Neural cell (in vitro differentiated cells): ENCODE data around the gene PBXIP1. TPM values are rescaled to one million over a fixed set of nuclear protein-coding genes. Genes with fewer than 3 reads are reported as not detected.

Experiments used
- H2AFZ ChIP-seq: fragments of 200-600, 300-800 bp; sonication (generic), shearing (Covaris generic); 2 replicates; pipeline ENCODE4 v1.6.0; 2014; ENCODE audit warnings: low read depth, mild to moderate bottlenecking, antibody characterized with exemption, low read length, moderate library complexity
- H3F3A ChIP-seq: fragments of 200-600 bp; shearing (Covaris generic); 2 replicates; pipeline ENCODE4 v1.6.1; 2016; ENCODE audit warnings: mild to moderate bottlenecking, moderate library complexity, mixed read lengths, antibody characterized with exemption, low read length; ENCODE audit not compliant: insufficient read depth, poor library complexity, severe bottlenecking
- H3K27ac ChIP-seq: fragments of 200-600, 300-800 bp; sonication (generic), shearing (Covaris generic); 2 replicates; pipeline ENCODE4 v1.5.1; 2014; ENCODE audit warnings: mild to moderate bottlenecking, low read length, moderate library complexity
- H3K27me3 ChIP-seq: fragments of 300-800, 200-600 bp; sonication (generic), shearing (Covaris generic); 2 replicates; pipeline ENCODE4 v1.6.0; 2014; ENCODE audit warnings: mild to moderate bottlenecking, low read depth, low read length, moderate library complexity; ENCODE audit not compliant: insufficient read depth
- H3K36me3 ChIP-seq: fragments of 300-800, 200-600 bp; sonication (generic), shearing (Covaris generic); 2 replicates; pipeline ENCODE4 v1.5.1; 2014; ENCODE audit warnings: mild to moderate bottlenecking, antibody characterized with exemption, low read length, moderate library complexity; ENCODE audit not compliant: insufficient read depth
- H3K4me2 ChIP-seq: fragments of 300-800, 200-600 bp; sonication (generic), shearing (Covaris generic); 2 replicates; pipeline ENCODE4 v1.6.0; 2014; ENCODE audit warnings: mild to moderate bottlenecking, low read length
- H3K4me3 ChIP-seq: fragments of 300-800, 200-600 bp; sonication (generic), shearing (Covaris generic); 2 replicates; pipeline ENCODE4 v1.5.1; 2014; ENCODE audit warnings: mild to moderate bottlenecking, low read length, moderate library complexity
- H3K79me2 ChIP-seq: fragments of 200-600 bp; shearing (Covaris generic); replicated peaks from 2 replicates; pipeline ENCODE4 v1.6.0; 2014; ENCODE audit warnings: mild to moderate bottlenecking, low read length, moderate library complexity; ENCODE audit not compliant: insufficient read depth
- H3K9ac ChIP-seq: fragments of 300-800, 200-600 bp; sonication (generic), shearing (Covaris generic); 2 replicates; pipeline ENCODE4 v1.6.1; 2016; ENCODE audit warnings: mild to moderate bottlenecking, low read length, mixed read lengths
- H3K9me2 ChIP-seq: fragments of 200-600 bp; shearing (Covaris generic); 2 replicates; pipeline ENCODE4 v1.6.1; 2016; ENCODE audit warnings: mild to moderate bottlenecking, low read length, mixed read lengths; ENCODE audit not compliant: insufficient read depth
- H3K9me3 ChIP-seq: fragments of 200-600, 300-800 bp; sonication (generic), shearing (Covaris generic); 2 replicates; pipeline ENCODE4 v1.6.1; 2016; ENCODE audit warnings: mild to moderate bottlenecking, mixed run types, low read length, moderate library complexity, mixed read lengths
- H4K20me1 ChIP-seq: fragments of 200-600 bp; shearing (Covaris generic); 2 replicates; pipeline ENCODE4 v1.6.1; 2016; ENCODE audit warnings: mild to moderate bottlenecking, mixed run types; ENCODE audit not compliant: insufficient read depth
- EP300 ChIP-seq: fragments of 450-650 bp; conservative IDR thresholded peaks from 2 replicates; pipeline ENCODE4 v1.6.1; 2014; ENCODE audit warnings: antibody characterized with exemption, mild to moderate bottlenecking, moderate library complexity; ENCODE audit not compliant: poor library complexity, severe bottlenecking
- EZH2 ChIP-seq: fragments of 200-600, 300-800 bp; shearing (Covaris generic), sonication (generic); IDR thresholded peaks from 2 replicates; pipeline ENCODE4 v1.6.1; 2014; ENCODE audit warnings: antibody characterized with exemption, low read length, borderline replicate concordance, mild to moderate bottlenecking; ENCODE audit not compliant: insufficient read depth, poor library complexity, severe bottlenecking
- MXI1 ChIP-seq: fragments of 450-650 bp; conservative IDR thresholded peaks from 2 replicates; pipeline ENCODE4 v1.6.1; 2014; ENCODE audit warnings: antibody characterized with exemption, mild to moderate bottlenecking; ENCODE audit not compliant: poor library complexity, severe bottlenecking
- POLR2AphosphoS5 ChIP-seq: IDR thresholded peaks from 2 replicates; pipeline ENCODE4 v1.6.1; 2012
- RAD21 ChIP-seq: fragments of 450-650 bp; conservative IDR thresholded peaks from 2 replicates; pipeline ENCODE4 v1.6.1; 2014; ENCODE audit warnings: antibody characterized with exemption, mild to moderate bottlenecking, moderate library complexity
- SMC3 ChIP-seq: fragments of 450-650 bp; conservative IDR thresholded peaks from 2 replicates; pipeline ENCODE4 v1.6.1; 2014; ENCODE audit warnings: antibody characterized with exemption, mild to moderate bottlenecking, moderate library complexity; ENCODE audit not compliant: poor library complexity
- TAF1 ChIP-seq: IDR thresholded peaks from 2 replicates; pipeline ENCODE4 v1.6.1; 2012; ENCODE audit warnings: low read depth
- polyA minus RNA-seq: library from RNA; depleted of rRNA, polyadenylated mRNA; stranded (reverse); fragments of >200 nt; gene quantifications from 2 replicates; pipeline ENCODE4 v1.2.3, GENCODE V29; 2014
- polyA plus RNA-seq: library from polyadenylated mRNA; depleted of rRNA; stranded (reverse); fragments of >200 nt; gene quantifications from 2 replicates; pipeline ENCODE4 v1.2.3, GENCODE V29; 2014
- TF ChIP-seq, protein P1 (sequence below): fragments of 450-650 bp; IDR thresholded peaks from 2 replicates; pipeline ENCODE4 v1.5.1; 2014; ENCODE audit warnings: antibody characterized with exemption, mild to moderate bottlenecking, moderate library complexity; ENCODE audit not compliant: poor library complexity, severe bottlenecking
- TF ChIP-seq, protein P2 (sequence below): IDR thresholded peaks from 2 replicates; pipeline ENCODE4 v1.6.1; 2012; ENCODE audit warnings: borderline replicate concordance

The PBXIP1 gene, protein sequence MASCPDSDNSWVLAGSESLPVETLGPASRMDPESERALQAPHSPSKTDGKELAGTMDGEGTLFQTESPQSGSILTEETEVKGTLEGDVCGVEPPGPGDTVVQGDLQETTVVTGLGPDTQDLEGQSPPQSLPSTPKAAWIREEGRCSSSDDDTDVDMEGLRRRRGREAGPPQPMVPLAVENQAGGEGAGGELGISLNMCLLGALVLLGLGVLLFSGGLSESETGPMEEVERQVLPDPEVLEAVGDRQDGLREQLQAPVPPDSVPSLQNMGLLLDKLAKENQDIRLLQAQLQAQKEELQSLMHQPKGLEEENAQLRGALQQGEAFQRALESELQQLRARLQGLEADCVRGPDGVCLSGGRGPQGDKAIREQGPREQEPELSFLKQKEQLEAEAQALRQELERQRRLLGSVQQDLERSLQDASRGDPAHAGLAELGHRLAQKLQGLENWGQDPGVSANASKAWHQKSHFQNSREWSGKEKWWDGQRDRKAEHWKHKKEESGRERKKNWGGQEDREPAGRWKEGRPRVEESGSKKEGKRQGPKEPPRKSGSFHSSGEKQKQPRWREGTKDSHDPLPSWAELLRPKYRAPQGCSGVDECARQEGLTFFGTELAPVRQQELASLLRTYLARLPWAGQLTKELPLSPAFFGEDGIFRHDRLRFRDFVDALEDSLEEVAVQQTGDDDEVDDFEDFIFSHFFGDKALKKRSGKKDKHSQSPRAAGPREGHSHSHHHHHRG
- polyA plus RNA-seq (5.4 and 6.5 TPM in 2 replicates), polyA minus RNA-seq (3.5 and 4.1 TPM in 2 replicates)

DNA sequence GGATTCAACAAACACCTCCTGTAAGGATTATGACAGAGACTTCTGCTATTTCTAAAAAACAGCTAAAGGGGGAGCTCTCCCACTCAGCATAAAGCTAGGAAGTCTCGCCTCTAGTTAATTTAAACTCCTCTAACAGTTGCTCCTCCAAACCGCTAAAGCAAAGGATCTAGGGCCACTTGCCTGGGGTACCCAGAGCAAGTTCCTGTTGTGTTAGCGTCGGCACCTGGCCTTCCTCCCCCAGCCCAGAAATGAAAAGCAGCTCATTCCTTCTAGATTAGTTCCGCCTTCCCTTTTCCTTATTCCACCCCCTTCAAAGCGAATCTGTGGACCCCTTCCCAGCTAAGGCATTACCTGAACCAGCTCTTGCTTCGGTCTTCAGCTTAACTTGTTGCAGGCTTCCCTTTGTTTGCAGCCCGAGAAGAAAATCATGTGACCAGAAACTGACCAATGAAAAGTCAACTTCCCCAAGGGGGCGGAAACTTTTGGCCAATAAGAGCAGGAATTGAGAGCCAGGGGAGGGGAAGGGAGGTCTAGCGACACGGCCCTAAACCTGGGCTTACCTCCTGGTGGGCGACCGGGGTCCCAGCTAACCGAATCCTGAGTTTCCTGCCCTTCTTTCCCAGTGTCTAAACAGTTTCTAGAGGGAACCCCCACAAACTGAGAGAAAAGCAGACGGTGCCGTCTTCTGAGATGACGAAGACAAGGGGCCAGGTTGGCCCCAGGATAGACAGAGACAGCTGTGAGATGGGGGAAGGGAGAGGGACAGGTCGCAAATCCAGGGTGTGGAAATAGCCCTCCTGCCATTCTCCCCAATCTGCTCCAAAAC lies at the start of gene PBXIP1:
PBXIP1 (minus strand) TSS at position 382 of the 826 bp plus-strand sequence. CDS start 2,378 bp downstream, outside the sequence.
- Histone ChIP-seq H3K27me3 (no peaks in the 10 kb centered on the region), H3K9me3 (no peaks in the 10 kb centered on the region), H3K4me3 (peak within 1 kb of the TSS; percentile 67), H4K20me1 (no peaks in the 10 kb centered on the region), H3K4me2 (peak within 1 kb of the TSS; percentile 93), H3K79me2 (peaks cover 22% of the 10 kb centered on the region), H3K27ac (peak within 1 kb of the TSS; percentile 84), H3K9me2 (no peaks in the 10 kb centered on the region), H3K9ac (peak within 1 kb of the TSS; percentile 64), H3F3A (peaks cover 8% of the 10 kb centered on the region), H2AFZ (no peak within 1 kb of the TSS), H3K36me3 (no peaks in the 10 kb centered on the region)
- TF ChIP-seq MXI1: peak; percentile 32
- TF ChIP-seq SMC3: no peak
- TF ChIP-seq, protein P1, sequence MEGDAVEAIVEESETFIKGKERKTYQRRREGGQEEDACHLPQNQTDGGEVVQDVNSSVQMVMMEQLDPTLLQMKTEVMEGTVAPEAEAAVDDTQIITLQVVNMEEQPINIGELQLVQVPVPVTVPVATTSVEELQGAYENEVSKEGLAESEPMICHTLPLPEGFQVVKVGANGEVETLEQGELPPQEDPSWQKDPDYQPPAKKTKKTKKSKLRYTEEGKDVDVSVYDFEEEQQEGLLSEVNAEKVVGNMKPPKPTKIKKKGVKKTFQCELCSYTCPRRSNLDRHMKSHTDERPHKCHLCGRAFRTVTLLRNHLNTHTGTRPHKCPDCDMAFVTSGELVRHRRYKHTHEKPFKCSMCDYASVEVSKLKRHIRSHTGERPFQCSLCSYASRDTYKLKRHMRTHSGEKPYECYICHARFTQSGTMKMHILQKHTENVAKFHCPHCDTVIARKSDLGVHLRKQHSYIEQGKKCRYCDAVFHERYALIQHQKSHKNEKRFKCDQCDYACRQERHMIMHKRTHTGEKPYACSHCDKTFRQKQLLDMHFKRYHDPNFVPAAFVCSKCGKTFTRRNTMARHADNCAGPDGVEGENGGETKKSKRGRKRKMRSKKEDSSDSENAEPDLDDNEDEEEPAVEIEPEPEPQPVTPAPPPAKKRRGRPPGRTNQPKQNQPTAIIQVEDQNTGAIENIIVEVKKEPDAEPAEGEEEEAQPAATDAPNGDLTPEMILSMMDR: peak; percentile 59
- peak; percentile 38 for TF ChIP-seq POLR2AphosphoS5

DNA sequence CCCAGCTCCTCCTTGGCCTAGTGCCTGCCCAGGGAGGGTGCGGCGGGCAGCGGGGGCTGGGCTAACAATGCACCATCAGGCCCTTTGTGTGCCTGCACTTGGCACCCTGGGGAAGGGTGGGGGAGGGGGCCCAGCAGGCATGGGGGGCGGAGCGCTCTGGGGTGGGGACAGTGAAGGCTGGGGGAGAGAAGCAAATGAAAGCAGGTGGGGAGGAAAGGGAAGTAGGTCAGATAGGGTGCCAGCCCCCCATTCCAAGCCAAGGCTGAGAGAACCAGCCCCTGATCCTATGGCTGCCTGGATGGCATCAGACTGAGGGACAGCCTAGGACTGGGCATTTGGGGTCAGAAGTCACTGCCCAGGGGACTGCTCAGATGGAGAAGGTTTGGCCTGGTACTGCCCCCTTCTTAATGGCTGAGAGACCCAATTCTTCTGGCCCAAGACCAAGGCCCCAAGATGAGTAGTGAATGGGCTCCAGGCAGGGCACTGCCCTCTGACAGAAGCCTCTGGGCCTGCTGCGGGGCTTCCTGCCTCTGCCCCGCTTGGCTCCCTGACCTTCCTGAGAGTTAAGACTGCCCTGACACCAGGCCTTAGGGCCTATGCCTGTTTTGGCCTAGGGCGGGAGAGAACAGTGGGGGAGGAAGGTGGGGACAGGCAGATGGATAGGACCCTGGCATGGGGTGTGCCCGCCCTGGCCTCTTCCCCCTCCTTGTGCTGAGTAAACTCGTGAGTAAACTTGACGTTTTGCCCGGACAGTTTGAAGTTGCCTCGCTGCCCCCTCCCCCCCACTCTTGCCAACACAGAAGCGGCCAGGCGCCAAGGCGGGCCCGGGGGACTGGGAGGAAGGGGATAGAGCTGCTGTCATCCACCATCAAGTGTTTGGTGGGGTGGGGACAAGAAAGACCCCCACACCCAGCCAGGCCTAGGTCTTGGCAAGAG lies 49.4 kb upstream of the PBXIP1 start:
- Histone ChIP-seq H3K36me3 (no peaks in the 10 kb centered on the region), H3K4me3 (no peak overlapping the region), H3K9me3 (no peaks in the 10 kb centered on the region), H3K27me3 (peaks cover 9% of the 10 kb centered on the region), H3K9me2 (no peaks in the 10 kb centered on the region), H3F3A (no peaks in the 10 kb centered on the region), H3K9ac (no peak overlapping the region), H3K4me2 (no peak overlapping the region), H4K20me1 (no peaks in the 10 kb centered on the region), H3K27ac (no peak overlapping the region), H2AFZ (no peak overlapping the region), H3K79me2 (no peaks in the 10 kb centered on the region)
- no peak for TF ChIP-seq MXI1
- TF ChIP-seq EP300: no peak
- TF ChIP-seq TAF1: no peak
- TF ChIP-seq SMC3: no peak
- no peak for TF ChIP-seq POLR2AphosphoS5
- TF ChIP-seq, protein P2, sequence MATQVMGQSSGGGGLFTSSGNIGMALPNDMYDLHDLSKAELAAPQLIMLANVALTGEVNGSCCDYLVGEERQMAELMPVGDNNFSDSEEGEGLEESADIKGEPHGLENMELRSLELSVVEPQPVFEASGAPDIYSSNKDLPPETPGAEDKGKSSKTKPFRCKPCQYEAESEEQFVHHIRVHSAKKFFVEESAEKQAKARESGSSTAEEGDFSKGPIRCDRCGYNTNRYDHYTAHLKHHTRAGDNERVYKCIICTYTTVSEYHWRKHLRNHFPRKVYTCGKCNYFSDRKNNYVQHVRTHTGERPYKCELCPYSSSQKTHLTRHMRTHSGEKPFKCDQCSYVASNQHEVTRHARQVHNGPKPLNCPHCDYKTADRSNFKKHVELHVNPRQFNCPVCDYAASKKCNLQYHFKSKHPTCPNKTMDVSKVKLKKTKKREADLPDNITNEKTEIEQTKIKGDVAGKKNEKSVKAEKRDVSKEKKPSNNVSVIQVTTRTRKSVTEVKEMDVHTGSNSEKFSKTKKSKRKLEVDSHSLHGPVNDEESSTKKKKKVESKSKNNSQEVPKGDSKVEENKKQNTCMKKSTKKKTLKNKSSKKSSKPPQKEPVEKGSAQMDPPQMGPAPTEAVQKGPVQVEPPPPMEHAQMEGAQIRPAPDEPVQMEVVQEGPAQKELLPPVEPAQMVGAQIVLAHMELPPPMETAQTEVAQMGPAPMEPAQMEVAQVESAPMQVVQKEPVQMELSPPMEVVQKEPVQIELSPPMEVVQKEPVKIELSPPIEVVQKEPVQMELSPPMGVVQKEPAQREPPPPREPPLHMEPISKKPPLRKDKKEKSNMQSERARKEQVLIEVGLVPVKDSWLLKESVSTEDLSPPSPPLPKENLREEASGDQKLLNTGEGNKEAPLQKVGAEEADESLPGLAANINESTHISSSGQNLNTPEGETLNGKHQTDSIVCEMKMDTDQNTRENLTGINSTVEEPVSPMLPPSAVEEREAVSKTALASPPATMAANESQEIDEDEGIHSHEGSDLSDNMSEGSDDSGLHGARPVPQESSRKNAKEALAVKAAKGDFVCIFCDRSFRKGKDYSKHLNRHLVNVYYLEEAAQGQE: no peak
- TF ChIP-seq, protein P1: no peak
- TF ChIP-seq RAD21: no peak
- TF ChIP-seq EZH2: no peak
